ENCODE measurements around the gene THG1L.

Gene THG1L

DNA sequence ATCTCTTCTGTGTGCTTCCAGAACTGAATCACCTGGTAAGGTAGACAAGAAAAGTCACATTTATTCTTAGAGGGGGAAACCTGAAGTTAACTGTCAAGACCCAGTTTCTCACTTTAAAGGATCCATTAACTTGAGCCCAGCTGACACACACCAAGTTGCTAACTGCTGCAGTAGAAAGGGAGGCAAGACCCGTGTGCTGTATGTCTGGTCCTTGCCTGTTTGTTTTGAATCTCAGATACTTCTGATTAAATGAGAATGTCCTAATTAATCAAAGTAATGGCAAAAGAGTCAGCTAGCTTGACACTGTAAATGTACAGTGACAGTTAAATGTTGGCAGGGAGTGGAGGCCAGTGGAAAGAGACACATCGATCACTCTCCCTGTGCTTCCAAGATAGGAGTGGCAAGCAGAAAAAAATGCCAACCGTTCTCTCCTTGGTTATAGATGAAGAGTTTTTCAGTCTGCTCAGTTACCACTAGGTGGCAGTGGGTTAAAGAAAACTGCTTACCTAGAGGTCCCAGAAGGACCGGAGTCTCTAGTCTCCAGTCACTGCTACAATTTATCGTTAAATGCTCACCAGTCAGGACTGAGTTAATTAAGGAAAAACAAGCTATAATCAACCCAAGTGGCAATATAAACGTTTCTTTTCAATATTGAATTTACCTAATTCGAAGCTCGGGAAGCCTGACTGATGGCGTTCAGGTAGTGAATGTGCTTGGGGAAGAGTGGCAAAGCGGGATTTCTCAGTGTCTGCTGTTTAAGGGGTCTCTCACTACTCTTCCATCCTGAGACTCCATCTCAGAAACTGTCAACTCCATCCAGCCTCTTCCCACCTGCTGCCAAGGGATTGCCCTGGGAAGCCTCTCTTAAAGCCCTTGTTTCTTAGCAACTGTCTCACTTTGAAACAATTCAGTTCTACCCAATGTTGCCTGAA is 30.7 kb downstream of the THG1L start:
- DNase-seq, result peak; percentile 69

DNA sequence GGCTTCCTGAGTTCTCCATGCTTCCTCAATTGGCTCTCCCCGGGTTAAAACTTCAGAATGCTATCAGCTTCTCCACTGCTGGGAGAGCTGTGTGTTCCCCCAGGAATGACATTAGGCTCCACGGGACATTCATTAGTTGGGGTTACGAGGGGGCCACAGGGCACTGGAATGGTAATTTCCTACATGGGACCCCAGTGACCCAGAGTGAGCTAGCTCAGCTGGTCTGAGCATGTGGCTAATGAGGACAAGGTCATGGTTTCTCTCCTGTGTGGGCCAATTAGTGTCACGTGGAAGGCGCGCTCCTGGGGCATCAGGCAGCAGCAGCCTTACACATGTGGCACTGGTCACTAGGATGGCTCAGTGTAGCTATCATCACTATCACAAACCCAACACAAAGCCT is 33.3 kb downstream of the THG1L start:
- no peak for DNase-seq

DNA sequence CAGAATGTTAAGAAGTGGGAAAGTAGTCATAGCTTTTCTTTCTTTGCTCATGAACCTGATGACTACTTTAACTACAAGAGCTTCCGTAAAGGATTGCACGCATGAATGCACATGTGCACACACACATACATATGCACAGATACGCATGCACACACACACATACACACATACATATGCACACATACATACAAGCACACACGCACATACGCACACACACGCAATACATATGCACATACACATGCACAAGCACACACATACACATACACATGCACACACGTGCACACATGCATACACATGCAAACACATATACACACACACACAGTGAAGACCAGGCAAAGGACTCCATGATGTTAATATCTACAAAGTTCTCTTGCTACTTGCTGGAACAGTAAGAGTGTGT is 35.2 kb downstream of the THG1L start:
- DNase-seq, result no peak

GRCh38 chr5:157766902-157767301 is 35.7 kb downstream of the THG1L start:
- no peak for DNase-seq

GRCh38 chr5:157767689-157768088 is 36.5 kb downstream of the THG1L start:
- no peak for DNase-seq

DNA sequence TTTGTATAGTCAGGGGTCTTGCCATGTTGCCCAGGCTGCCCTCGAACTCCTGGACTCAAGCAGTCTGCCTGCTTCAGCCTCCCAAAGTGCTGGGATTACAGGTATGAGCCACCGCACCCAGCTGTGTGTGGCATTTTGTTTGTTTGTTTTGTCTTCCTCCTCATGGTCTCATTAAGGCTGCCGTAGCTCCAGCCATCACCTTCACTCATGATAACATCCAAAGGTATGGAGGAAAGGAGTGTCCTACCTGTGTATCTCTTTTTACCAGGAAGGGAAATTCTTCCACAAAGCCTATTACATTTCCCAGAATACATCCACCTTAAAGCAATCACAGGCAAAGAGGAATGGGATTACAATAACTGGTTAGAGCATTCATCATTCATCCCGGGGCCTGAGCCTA is 39.4 kb downstream of the THG1L start:
- DNase-seq, result no peak

DNA sequence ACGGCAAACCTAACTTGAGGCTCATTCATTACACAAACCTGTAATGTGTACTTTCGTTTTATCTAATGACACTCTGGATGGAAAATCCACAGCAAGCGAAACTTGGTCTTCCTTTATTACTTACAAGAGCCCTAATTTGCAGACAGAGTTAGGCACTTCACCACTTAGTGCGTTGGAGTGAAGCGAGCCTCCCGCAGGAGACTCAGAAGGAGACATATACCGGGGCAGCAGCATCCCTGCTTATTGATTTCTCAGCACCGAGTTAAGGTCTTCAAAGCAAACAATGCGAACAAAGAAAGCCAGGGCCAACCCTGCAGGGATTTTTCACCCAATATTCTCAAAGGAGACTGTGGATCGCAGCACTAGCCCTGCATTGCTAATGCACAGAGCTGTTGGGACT is 40.9 kb downstream of the THG1L start:
- DNase-seq, result peak; percentile 55

- DNase-seq, result no peak
Observed at GRCh38 chr5:157778121-157778805, 47.0 kb downstream of the THG1L start.

DNA sequence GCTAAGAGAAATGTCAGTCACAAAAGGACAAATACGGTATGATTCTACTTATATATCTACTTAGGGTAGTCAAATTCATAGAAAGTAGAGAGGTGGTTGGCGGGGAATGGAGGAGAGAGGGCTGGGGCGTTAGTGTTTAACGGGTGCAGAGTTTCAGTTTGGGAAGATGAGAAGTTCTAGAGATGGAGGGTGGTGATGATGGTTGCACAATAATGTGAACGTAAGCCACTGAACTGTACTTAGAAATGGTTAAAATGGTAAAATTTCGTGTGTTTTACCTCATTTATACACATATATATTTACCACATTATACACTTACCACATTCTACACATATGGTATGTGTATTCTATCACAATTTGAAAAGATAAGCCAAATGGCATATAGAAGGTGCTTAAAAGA is 48.0 kb downstream of the THG1L start:
- DNase-seq, result no peak

DNA sequence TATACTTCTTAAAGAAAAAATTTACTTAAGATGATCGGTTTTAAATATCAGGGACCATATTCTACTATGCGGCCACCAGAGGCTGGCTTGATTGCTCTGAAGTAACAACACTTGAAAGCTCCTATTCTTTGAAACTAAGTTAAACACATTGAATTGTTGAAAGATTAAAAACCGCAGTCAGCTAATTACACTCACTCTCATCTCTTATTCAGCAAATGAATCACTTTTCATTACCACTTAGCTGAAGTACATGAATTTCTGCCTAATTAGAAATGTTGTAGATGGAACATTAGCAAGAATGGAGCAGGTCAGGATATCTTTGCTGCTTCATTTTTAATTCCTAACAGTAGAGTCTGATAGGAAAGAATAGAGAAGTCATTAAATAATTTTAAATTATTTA is 54.6 kb downstream of the THG1L start:
- no peak for DNase-seq
